H1 (cell line): ENCODE data around the gene CNGA1. TPM values are rescaled to one million over a fixed set of nuclear protein-coding genes. Genes with fewer than 3 reads are reported as not detected.
A peak's percentile ranks its signal among the peaks of the same experiment; 100 is the strongest.

Source experiments
- ASH2L ChIP-seq: fragments of 200-600, 300-600 bp; sonication (generic); IDR thresholded peaks from one replicate; pipeline ENCODE4 v1.7.1; 2017; ENCODE audit warnings: low read length
- BACH1 ChIP-seq: IDR thresholded peaks from 2 replicates; pipeline ENCODE4 v1.6.1; 2012; ENCODE audit warnings: low read length, improper control_type of control experiment
- BCL11A ChIP-seq, 2 experiments: IDR thresholded peaks; one replicate each; pipeline ENCODE4 v1.6.1; 2011; ENCODE audit warnings: low read depth in 2 of 2, low read length in 2 of 2, mild to moderate bottlenecking in 2 of 2
- CTBP2 ChIP-seq: IDR thresholded peaks from 2 replicates; pipeline ENCODE4 v1.7.0; 2011; ENCODE audit warnings: borderline replicate concordance, mild to moderate bottlenecking, moderate library complexity, mixed read lengths, low read length; ENCODE audit not compliant: insufficient read depth, insufficient read length
- EGR1 ChIP-seq: IDR thresholded peaks from 2 replicates; pipeline ENCODE4 v1.6.1; 2011; ENCODE audit warnings: low read depth, low read length, borderline replicate concordance
- EZH2 ChIP-seq: fragments of 200-600 bp; sonication (generic); IDR thresholded peaks from 2 replicates; pipeline ENCODE4 v1.7.1; 2012; ENCODE audit warnings: low read depth, mild to moderate bottlenecking, moderate library complexity, low read length, inconsistent platforms; ENCODE audit not compliant: severe bottlenecking
- FOSL1 ChIP-seq: IDR thresholded peaks from 2 replicates; pipeline ENCODE4 v1.6.1; 2011; ENCODE audit warnings: mild to moderate bottlenecking, low read depth, low read length, moderate library complexity; ENCODE audit not compliant: insufficient read depth
- HDAC6 ChIP-seq: IDR thresholded peaks from one replicate; pipeline ENCODE4 v1.7.1; 2012; ENCODE audit warnings: low read depth, mild to moderate bottlenecking, inconsistent platforms, low read length, moderate library complexity
- JUN ChIP-seq: IDR thresholded peaks from 2 replicates; pipeline ENCODE4 v1.6.1; 2011; ENCODE audit warnings: low read depth, mild to moderate bottlenecking, improper control_type of control experiment, low read length
- JUND ChIP-seq: IDR thresholded peaks from 2 replicates; pipeline ENCODE4 v1.6.1; 2011; ENCODE audit warnings: mild to moderate bottlenecking, improper control_type of control experiment, low read length
- NRF1 ChIP-seq: IDR thresholded peaks from 2 replicates; pipeline ENCODE4 v1.6.1; 2011; ENCODE audit warnings: mild to moderate bottlenecking, low read depth, low read length, improper control_type of control experiment
- POU5F1 ChIP-seq: IDR thresholded peaks from 2 replicates; pipeline ENCODE4 v1.6.1; 2011; ENCODE audit warnings: low read depth, mild to moderate bottlenecking, low read length, moderate library complexity
- SAP30 ChIP-seq: fragments of 300-600 bp; sonication (generic); IDR thresholded peaks from 2 replicates; pipeline ENCODE4 v1.7.1; 2012; ENCODE audit warnings: low read length, moderate library complexity, mild to moderate bottlenecking, inconsistent platforms; ENCODE audit not compliant: insufficient read depth, insufficient replicate concordance
- SIN3A ChIP-seq, 2 experiments: IDR thresholded peaks in 1 of 2; conservative IDR thresholded peaks in 1 of 2; 2 replicates each; pipeline ENCODE4 v1.6.1; 2011 to 2012; ENCODE audit warnings: low read length in 2 of 2, improper control_type of control experiment in 1 of 2, low read depth in 1 of 2, mild to moderate bottlenecking in 1 of 2
- SIX5 ChIP-seq: IDR thresholded peaks from 2 replicates; pipeline ENCODE4 v1.6.1; 2011; ENCODE audit warnings: mild to moderate bottlenecking, low read depth, low read length
- SUZ12 ChIP-seq: fragments of 200-600 bp; sonication (generic); IDR thresholded peaks from 2 replicates; pipeline ENCODE4 v1.6.1; 2012; ENCODE audit warnings: mild to moderate bottlenecking, inconsistent platforms, low read length, moderate library complexity, mixed read lengths
- TAF1 ChIP-seq: IDR thresholded peaks from 2 replicates; pipeline ENCODE4 v1.6.1; 2011; ENCODE audit warnings: mild to moderate bottlenecking, low read depth, low read length
- TBP ChIP-seq: IDR thresholded peaks from 2 replicates; pipeline ENCODE4 v1.6.1; 2011; ENCODE audit warnings: low read depth, low read length, improper control_type of control experiment
- TEAD4 ChIP-seq: IDR thresholded peaks from 2 replicates; pipeline ENCODE4 v1.6.1; 2012; ENCODE audit warnings: low read depth, low read length, inconsistent platforms, mixed read lengths
- YY1 ChIP-seq: IDR thresholded peaks from 2 replicates; pipeline ENCODE4 v1.6.1; 2011; ENCODE audit warnings: low read depth, mild to moderate bottlenecking, low read length
- polyA plus RNA-seq, 7 experiments: library from polyadenylated mRNA; depleted of rRNA in 3 of 7; stranded (reverse) in 5 of 7; unstranded in 2 of 7; fragments of >200 nt in 5 of 7; fragments of 200-250 nt in 2 of 7; gene quantifications; 1 replicate in 5 of 7; 2 replicates in 1 of 7; 4 replicates in 1 of 7; pipeline versions ENCODE4 v1.2.1 to v1.2.3, GENCODE V29; 2011 to 2013; ENCODE audit warnings: missing spikeins in 2 of 7, mixed read lengths in 2 of 7
- total RNA-seq: library from RNA; stranded (reverse); fragmentation: NEBNext Ultra II Directional; extraction: Animal tissue kit (Norgen Biotek cat#: 25700); gene quantifications from 2 replicates; pipeline ENCODE4 v1.2.1, GENCODE V29; 2021
- TF ChIP-seq, protein P1 (sequence below): IDR thresholded peaks from 2 replicates; pipeline ENCODE4 v1.6.1; 2012; ENCODE audit warnings: low read length, inconsistent platforms
- TF ChIP-seq, protein P2 (sequence below): IDR thresholded peaks from 2 replicates; pipeline ENCODE4 v1.6.1; 2012; ENCODE audit warnings: inconsistent platforms

The CNGA1 gene
- total and polyA plus RNA-seq, 2 of the 8 experiments (the other 6 are each of a cell fraction or from before 2014, with no cell fraction given): 0.17 to 0.54 TPM

DNA sequence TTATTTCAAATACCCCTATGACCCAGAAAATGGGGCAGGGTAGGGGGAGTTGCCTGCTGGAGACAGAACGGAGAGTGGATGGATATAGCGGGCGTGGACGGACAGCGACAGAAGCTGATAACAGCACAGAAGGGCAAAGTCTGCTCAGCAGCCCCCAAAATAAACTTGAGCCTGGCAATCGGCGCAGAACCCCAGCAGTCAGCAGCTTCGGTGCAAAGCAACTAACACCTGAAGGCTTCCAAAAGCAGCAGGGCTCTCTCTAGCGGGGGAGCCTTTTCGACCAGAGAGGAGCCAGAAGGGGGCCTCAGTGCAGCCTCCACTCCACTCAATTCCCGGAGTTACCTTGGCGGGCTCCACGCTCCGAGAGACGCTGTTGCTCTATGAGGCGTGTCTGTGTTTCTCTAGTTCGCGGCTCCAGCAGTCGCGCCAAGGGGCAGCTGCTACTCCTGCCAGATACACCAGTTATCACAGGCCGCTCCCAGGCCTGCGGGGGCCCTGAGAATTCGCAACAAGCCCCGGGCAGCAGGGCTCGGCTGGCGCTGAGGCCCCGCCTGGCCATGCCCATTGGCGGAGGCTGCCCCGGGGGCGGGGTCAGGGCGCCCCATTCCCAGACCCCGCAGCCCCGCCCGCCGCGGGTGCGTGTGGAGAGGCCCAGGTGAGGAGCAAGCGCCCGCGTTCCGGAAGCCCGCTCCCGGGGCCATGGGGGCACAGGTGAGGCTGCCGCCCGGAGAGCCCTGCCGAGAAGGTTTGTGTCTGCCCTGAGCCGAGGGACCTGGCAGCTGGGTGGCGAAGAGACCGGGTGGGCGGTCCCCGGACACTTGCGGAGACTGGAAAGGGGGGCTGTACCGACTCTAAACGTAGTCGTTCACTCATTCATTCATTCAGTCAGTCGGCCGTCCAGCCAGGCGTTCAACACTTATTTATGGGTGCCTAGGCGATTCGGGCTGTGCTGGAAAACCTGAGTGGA, at the start of gene CNGA1, which contains the start of gene NIPAL1 (continued):
- TF ChIP-seq, protein P1, sequence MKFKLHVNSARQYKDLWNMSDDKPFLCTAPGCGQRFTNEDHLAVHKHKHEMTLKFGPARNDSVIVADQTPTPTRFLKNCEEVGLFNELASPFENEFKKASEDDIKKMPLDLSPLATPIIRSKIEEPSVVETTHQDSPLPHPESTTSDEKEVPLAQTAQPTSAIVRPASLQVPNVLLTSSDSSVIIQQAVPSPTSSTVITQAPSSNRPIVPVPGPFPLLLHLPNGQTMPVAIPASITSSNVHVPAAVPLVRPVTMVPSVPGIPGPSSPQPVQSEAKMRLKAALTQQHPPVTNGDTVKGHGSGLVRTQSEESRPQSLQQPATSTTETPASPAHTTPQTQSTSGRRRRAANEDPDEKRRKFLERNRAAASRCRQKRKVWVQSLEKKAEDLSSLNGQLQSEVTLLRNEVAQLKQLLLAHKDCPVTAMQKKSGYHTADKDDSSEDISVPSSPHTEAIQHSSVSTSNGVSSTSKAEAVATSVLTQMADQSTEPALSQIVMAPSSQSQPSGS: no peak
- TF ChIP-seq, protein P2, sequence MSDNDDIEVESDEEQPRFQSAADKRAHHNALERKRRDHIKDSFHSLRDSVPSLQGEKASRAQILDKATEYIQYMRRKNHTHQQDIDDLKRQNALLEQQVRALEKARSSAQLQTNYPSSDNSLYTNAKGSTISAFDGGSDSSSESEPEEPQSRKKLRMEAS: no peak
- no peak for TF ChIP-seq SUZ12
- TF ChIP-seq BCL11A (IDR thresholded peaks at IDR 0.05; ENCODE audit: low read depth in 2 of 2, low read length in 2 of 2): no peak
- TF ChIP-seq HDAC6: no peak
- no peak for TF ChIP-seq TEAD4
- 0 out of 2 replicates have a peak, but pooled peaks have one; percentile 11 for TF ChIP-seq TBP
- TF ChIP-seq SIX5: no peak
- TF ChIP-seq JUND: no peak
- no peak for TF ChIP-seq CTBP2
- TF ChIP-seq SIN3A (conservative IDR thresholded peaks at IDR 0.05 in 1 of 2, IDR thresholded peaks at IDR 0.05 in 1 of 2; ENCODE audit: low read depth in 1 of 2, low read length in 2 of 2): peak in 1 of 2 experiments; percentile 14; a peak in 1 of 4 replicates
- no peak for TF ChIP-seq POU5F1
- no peak for TF ChIP-seq BACH1
- TF ChIP-seq EZH2: no peak
- TF ChIP-seq JUN: no peak
- TF ChIP-seq EGR1: no peak
- TF ChIP-seq YY1: no peak
- no peak for TF ChIP-seq SAP30
- TF ChIP-seq NRF1: no peak
- TF ChIP-seq FOSL1: no peak
- peak; percentile 78 for TF ChIP-seq ASH2L
- TF ChIP-seq TAF1: 0 out of 2 replicates have a peak, but pooled peaks have one; percentile 27
